ENCODE results near the gene GNE.
A peak's percentile ranks its signal among the peaks of the same experiment; 100 is the strongest.
"Not testable (repeated sequence)": the region's sequence is repeated elsewhere in the genome, so short reads cannot be mapped to it uniquely, and the experiment has no call there.

The GNE gene

DNA sequence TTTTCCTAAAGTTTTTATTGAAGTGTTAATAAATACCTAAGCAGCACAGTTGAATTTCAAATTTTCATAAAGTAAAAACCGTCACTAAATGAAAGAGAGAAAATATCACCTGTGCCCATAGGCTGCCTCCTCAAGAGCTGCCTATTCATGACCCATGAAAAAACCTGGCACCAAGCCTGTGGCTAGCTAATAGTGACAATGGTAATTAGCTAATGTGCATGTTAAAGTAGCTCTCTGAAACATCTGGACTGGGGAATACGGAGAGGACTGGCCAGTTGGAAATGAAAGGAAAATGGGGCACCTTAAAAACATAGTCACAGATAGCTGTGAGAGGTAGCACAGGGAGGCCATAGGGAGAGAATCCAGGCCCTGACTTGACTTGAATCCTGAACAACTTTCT, 5.4 kb upstream of the GNE start:
- DNase-seq, result no peak

DNA sequence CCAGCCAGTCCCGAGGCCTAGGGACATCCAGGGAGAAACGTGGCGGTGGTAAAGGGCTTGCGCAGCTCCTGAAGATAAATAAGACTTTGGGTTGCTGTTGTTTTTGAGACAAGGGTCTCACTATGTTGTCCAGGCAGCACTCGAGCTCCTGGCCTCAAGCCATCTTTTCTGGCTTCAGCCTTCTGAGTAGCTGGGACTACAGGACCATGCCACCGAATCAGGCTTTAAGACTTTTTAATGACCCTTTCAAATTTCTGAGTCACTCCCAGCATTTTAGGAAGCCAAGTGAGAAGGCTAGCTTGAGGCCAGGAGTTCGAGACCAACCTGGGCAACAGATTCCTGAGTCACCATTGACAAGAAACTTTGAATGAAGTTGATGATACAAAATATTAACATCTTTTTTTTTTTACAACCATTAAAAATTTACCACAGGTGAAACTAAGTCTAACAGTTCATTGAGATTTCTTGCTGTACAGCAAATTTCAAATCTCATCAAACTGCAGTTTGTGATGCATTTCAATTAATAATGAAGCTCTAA, 817 bp upstream of the GNE start:
- peak in 2 of 3 donors; percentile 11 to 19 for DNase-seq

DNA sequence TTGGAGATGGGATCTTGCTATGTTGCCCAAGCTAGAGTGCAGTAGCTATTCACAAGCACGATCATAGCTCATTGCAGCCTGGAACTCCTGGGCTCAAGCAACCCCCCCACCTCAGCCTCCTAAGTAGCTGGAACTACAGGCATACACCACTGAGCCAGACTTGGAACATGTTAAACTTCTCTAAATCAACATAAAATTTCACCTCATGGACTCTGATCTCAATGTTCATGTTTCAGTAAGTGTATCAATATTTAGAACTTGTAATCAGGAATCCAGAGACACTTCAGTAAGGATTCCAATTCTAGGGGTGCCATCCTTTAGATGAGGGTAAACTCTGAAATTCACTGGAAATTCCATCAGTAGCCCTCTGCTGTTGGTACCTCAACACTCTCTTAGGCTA, 6.8 kb downstream of the GNE start:
- no peak for DNase-seq

DNA sequence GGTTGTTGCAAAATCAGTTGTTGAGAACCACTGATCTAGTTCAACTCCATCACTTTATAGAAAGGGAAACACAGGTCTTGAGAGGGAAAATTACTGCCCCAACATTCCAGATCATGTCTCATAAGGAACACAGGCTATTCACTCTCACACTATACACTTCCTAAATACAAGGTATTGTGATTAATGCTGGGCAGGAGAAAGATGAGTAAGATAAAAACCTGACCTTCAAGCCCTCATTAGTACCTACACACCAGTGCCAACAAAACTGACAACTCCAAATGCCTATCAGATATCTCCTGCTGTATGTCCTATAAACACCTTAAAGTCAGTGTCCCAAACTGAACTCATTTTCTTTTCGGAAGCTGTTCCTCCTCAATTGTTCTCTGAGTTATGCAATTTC, 8.2 kb downstream of the GNE start:
- peak in 2 of 3 donors; percentile 28 to 42 for DNase-seq

DNA sequence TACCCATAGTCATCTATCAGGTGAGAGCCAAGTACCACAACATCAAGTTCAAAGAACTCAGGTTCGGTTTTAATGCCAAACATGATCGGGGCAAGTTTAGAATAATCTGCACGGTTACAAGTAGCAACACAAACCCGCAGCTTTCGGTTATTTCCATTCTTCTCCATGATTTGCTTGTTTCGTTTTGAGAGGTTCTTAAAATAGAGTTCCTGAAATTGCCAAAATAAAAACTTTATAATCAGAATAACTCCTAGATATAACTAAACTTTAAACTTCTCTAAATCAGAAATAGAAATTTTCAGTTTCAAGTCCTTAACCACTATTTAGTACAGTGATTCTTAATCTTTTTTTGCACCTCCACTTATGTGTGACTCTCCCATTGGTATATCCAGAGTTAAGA, 9.1 kb downstream of the GNE start:
- DNase-seq, result peak; percentile 15 to 47 (median 38)

DNA sequence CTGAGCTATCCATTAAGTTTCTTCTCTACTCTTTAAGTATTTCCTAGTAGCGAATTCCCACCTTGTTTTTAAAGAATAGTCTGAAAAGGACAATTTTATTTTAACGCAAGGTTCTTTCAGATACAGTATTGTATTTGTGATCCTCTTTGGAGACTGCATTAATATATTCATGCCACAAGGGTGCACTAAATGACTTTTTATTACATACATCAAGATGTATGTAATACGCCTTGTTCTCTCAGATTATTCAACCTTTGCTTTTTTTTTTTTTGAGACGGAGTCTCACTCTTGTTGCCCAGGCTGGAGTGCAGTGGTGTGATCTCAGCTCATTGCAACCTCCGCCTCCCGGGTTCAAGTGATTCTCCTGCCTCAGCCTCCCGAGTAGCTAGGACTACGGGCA, 10.2 kb downstream of the GNE start:
- DNase-seq, result peak; percentile 35 to 77 (median 76)

DNA sequence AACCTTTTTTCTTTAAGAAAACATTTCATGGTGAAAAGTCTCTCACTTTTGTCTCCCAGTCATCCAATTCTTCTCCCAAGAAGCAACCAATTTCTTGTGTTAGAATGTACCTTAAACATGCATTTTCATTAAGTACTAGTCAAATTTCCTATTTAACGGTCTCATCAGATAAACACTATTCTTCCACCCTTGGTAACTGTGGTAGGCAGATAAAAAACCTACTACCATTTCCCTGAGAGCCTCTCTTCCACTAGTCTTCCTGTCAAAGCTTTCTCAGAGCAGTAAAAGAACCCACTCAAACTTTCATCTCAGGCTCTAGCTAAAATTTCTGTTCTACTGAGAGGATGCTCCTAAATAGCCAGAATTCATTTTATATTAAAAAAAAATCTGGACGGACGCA, 10.9 kb downstream of the GNE start:
- DNase-seq, result no peak

DNA sequence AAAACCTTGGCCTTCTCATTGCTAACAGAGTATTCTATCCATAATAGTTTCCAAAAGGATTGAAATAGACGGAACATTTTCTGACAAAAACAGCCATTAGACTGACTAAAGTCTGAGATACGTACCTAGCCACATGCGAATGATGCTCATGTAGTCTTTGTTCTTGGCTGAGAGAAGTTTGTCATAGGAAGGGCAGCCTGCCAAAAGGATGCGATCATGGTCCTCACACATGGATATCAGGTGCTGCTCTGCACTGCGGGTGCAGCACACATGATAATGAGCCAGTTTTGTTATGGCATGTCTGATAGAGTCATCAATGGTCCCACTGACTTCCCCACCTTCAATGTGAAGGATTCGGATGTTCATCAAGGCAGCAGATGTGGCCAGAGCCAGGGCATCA, 12.3 kb downstream of the GNE start:
- DNase-seq, result no peak

DNA sequence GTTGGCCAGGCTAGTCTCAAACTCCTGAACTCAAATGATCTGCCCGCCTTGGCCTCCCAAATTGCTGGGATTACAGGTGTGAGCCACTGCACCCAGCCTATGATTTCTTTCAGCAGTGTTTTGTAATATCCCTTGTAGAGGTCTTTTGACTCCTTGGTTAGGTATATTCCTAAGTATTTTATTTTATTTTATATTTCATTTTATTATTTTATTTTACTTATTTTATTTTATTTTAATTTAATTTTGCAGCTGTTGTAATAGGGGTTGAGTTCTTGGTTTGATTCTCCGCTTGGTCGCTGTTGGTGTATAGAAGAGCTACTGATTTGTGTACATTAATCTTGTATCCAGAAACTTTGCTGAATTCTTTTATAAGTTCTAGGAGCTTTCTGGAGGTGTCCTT, 18.6 kb downstream of the GNE start:
- not testable (repeated sequence) for DNase-seq

DNA sequence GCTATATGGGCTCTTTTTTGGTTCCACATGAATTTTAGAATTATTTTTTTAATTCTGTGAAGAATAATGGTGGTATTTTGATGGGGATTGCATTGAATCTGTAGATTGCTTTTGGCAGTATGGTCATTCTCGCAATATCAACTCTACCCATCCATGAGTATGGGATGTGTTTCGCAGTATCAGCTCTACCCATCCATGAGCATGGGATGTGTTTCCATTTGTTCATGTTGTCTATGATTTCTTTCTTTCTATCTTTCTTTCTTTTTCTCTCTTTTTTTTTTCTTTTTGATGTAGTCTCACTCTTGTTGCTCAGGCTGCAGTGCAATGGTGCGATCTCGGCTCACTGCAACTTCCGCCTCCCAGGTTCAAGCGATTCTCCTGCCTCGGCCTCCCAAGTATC, 19.0 kb downstream of the GNE start:
- not testable (repeated sequence) for DNase-seq

DNA sequence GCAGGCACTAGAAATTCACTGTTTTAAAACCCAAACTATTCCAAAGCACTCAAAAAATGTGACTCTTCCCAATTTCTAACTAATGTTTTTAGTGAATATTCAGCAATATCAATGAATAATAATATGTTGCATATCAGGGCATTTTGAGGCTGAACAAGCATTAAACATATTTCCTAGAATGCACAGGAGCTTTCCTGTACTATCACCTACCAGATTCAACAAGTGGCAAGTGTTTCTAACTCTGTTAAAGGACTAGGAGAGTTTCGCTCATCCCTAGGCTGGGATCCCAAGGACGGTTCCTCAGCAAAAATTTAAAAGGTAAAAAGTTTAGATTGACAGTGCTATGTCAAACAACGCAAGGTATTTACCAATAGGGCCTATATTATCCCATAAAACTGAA, 21.0 kb downstream of the GNE start:
- DNase-seq, result no peak

DNA sequence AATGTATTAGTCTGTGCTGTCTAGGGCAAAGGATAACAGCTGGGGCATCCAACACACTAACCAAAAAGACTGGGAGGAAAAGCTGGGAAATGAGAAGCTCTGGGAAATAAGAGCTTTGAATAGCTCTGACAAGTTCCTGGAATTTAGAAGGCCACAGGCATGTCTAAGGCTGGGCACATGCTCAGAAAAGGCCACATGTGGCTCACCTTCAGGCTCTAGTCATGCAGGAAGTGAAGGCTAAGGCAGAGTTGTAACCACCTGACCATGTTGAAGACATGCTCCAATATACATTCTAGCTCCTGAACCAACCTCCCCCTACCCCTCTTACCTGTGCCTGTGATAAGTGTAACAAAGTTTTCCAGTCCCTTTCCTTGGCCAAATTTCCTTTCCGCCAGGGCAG, 35.8 kb downstream of the GNE start:
- DNase-seq, result no peak

DNA sequence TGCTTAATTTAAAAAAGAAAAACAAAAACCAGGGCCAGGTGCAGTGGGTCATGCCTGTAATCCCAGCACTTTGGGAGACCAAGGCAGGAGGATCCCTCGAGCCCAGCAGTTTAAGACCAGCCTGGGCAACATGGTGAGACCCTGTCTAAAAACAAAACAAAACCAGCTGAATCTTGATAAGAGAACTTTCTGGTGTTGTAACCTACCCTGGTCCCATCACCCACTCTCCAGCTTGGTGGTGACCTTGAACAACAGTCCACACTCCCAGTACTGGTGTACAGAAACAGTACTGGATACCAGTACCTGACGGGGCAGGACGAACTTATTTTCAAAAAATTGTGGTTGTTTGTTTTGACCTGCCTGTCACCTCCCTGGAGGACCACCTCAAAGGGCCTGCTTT, 36.6 kb downstream of the GNE start:
- DNase-seq, result no peak

DNA sequence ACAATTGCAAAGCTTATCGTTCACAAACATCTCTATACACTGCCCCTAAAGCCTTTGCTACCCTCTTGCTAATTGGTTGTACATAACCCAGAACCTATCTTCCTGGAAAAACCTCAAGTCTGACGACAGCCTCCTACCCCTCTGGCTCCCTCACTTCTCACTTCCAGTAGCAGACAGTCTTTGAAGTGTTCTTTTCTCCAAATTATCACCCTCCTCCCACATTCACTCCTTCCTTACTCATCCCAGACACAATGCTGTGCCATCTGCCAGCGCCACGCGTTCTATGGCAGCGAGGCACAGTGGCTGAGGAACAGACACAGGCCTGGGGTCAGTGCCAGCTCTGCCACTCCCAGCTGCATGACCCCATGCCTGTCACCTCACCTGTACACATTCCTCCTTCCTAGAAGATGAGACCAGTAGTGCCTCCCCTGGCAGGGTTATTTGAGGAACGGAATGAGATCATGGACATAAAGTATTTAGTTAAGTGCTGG, 39.8 kb downstream of the GNE start:
- DNase-seq, result no peak

DNA sequence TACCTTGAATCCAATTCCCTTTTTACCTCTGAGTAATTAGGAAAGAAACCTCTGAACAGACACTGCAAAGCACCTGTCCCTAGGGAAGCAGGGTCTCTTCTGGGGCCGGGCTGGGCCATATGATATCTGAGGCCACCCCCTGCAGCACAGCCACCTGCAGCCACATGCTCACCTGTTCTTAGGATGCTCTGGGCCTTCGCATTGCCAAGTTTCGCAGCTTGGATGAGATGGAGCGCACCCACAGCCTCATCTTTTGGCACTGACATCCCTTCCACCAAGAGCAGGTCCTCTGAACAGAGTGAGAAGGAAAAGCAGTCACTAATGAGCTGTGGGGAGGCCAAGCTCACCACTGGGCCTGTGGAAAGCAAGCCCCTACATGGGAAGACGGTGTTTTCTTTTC, 40.2 kb downstream of the GNE start:
- no peak for DNase-seq

DNA sequence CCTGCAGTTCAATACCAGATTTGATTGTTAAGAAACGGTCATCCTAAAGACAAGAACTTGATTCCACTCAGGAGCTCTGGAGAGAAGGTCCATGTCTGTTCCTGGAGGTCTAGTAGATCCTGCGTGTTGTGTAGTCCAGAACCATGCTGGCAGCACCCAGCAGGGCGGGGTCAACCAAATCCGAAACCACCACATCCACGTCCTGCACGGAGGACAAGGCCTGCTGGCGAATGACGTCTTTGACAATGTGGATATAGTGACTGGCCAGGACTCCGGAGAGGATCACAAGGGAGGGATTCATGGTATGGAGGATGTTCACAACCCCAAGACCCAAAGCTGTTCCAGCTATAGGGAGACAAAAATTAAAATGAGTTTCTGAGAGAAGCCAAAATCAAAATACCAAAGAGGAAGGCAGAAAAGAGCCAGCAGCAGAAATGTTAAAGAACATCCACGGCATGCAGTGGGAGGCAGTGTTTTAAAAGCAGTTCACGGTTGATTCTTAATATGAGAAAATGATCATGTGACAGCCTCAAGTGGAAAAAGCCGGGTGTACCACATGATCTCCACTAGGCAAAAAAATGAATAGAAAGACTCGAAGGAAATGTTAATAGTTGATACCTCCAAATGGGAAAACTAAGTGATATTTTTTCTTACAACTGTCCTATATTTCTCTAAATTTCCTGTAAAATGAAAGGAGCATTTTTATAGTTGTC, 40.8 kb downstream of the GNE start:
- no peak for DNase-seq

DNA sequence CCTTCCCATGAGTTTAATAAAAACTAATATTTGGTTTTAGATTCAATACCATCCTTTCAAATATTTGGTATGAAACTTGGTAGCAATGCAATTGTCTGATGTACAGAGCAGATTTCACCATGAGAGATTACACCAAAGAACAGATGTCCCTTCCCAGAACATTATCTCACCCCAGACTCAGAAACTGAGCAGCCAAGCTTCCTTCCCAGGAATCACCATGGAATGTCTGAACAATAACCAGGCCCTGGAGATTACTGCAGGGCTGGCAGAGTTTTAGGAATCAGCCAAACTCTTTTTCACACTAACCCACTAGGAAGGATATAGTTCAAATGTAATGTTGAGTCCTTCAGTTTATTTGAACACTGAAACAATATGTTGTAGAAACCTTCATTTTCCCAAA, 43.7 kb downstream of the GNE start:
- DNase-seq, result no peak

DNA sequence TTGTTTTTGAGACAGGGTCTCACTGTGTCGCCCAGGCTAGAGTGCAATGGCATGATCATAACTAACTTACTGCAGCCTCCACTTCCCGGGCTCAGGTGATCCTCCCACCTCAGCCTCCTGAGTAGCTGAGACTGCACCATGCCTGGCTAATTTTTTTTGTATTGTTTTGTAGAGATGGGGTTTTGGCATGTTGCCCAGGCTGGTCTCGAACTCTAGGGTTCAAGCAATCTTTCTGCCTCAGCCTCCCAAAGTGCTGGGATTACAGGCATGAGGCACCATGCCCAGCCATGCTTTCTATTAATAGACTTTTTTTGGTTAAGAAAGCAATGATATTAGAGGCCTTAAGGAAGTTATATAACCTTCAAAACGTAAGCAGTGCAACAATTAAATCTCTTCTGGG, 44.3 kb downstream of the GNE start:
- no peak for DNase-seq

DNA sequence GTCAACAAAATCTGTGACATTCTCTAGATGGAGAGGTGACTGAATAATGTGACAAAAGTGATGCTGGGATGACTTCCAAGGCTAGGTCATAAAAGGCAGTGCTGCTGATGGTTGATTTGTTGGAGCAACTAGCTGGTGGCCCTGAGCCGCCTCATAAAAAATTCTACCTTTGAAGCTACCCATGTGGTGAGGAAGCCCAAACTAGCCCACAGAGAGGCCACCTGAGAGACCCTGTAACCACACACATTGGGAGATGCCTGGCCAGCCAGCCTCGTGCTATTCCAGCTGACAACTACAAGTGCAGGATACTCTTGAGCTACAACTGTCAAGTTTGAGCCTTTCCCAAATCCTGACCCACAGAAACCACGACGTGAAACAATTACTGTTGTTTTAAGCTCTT, 44.9 kb downstream of the GNE start:
- no peak for DNase-seq

DNA sequence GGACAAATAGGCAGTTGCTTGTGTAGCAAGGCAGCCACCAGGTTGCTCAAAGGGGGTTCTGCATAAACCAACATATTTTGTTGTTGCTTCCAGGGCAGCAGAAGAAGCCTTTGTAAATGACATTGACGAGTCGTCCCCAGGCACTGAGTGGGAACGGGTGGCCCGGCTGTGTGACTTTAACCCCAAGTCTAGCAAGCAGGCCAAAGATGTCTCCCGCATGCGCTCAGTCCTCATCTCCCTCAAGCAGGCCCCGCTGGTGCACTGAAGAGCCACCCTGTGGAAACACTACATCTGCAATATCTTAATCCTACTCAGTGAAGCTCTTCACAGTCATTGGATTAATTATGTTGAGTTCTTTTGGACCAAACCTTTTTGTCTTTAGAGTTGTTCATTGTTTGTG, 46.7 kb downstream of the GNE start:
- DNase-seq, result no peak

DNA sequence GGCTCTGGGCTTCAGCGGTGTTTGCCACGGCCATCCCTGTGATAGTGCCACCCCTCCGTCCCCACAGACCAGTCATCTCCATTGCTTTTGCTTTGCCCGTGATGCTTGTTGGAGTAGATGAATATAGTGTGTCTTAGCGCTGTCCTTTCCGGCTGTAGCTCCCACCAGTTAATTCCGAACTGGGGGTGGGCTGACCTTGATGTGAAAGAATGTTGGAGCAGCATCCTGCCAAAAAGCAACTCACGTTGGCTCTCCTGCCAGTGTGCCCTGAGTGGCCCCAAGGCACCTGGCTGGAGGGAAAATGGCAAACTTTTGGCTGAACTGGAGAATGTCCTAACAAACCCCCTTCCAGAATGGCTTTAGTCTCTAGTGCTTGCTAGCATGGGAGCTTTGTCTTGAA, 47.5 kb downstream of the GNE start:
- no peak for DNase-seq

DNA sequence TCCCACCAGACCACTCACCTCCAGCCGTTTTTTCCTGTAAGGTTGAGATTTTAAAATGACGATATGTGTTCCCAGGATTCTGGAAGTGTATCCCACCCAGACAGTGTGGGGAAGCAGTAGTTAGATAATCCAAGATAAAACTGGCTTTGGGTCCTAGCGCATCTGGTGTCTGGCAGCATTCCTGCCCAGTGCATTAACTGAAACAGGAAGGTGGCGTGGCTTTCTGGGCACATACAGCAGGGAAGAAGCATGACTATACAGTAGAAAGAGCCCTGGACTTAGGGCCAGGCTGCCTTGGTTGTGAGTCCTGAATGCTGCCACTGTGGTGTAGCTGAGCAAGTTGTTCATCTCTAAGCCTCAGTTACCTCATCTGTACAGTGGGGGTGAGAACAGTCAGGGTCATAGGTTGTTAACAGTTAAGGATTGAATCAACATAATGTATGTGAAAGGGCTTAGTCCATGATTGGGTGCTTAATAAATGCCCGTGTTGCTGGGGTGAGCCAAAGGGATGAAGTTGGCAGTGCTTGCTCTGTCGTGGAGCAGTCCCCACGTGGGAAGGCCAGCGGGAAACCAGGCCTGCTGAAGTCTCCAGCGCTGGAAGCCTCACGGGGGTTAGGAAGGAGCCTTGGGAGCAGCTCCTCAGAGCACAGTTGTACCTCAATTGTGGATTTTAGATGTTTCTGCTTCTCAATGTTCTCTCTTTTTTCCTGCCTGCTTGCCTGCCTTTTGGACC, 49.6 kb downstream of the GNE start:
- no peak for DNase-seq

DNA sequence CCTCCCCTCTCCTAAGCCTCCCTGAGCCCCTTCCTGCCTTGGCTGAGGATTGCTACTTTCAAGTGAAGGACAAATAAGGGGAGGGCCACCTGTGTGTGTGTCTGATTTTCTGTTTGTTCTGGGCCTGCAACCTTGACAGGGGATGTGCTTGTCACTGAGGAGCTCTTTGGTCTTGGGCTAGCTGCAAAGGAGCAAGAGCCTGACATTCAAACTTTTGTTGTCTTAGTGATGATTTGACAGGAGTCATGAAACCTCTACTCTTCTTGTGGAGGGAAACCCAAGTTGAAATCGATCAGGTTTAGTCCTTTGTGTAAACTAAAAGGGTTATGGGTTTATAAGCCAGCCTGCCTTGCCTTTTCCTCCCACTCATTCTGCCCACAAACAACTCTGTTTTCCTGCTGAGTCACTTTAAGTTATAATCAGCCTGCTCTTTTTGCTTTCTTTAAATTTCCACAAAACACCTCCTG, 50.7 kb downstream of the GNE start:
- peak in 2 of 3 donors; percentile 38 to 47 for DNase-seq

DNA sequence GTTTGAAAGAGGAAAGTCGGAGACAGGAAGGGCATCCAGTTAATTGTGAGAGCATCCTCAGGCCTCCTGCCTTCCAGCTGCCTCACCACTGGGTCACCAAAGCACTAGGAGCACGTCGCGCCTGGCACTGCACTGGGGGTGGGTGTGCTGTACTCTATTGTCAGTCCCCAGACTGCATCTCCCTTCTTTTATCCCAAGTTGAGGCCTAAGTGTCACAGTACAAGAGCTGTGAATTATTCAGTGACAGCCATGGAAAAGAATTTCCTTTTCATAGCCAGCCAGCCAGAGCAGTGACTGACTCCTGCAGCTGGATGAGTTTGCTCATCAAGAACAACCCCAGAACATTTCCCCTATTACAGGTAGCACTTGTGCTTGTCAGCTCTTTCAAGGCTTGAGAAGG, 51.2 kb downstream of the GNE start:
- DNase-seq, result peak in 2 of 3 donors; percentile 31 to 34

Data from suppressor macrophage treated with lipopolysaccharide for 1 hour (primary cell).